ENCODE measurements around the gene CROCC. TPM values are rescaled to one million over a fixed set of nuclear protein-coding genes. Genes with fewer than 3 reads are reported as not detected.
"Not testable (repeated sequence)": the region's sequence is repeated elsewhere in the genome, so short reads cannot be mapped to it uniquely, and the experiment has no call there.

Gene CROCC
- total and polyA plus RNA-seq, 2 donors from 2014 or later = 10.6 to 30.5 TPM

DNA sequence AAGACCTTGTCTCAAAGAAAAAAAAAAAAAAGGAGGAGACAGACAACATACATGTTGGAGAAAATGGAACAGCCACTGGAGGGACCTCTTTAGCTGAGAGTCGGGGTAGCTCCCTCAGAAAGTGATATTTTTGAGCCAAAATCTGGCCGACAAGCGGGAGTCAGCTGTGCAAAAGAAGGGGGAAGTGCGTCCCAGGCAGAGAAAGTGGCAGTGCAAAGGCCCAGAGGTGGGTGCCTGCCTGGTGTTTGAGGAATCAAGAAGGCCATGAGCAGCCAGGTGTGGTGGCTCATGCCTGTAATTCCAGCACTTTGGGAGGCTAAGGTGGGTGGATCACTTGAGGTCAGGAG, 6.1 kb upstream of the CROCC start:
- peak in 2 of 5 donors; percentile 43 to 75 for DNase-seq

GRCh38 chr1:16916036-16916880, 5.5 kb upstream of the CROCC start:
- intact Hi-C loops (cut with DNase I); H3K36me3 ChIP-seq (ENCODE audit: control insufficient read depth in 2 of 3, insufficient read depth in 3 of 3, low read length in 3 of 3): not testable (repeated sequence)
- peaks cover 0 to 23% (median 14%) of the 10 kb centered on the region in 3 donors for H3K4me1 ChIP-seq (ENCODE audit: control insufficient read depth in 2 of 3, insufficient read depth in 2 of 3, low read depth in 1 of 3, low read length in 3 of 3)

More for the DNA sequence above, 6.1 kb upstream of the CROCC start:
- peaks cover 0 to 20% (median 14%) of the 10 kb centered on the region in 3 donors for H3K4me1 ChIP-seq (ENCODE audit: control insufficient read depth in 2 of 3, insufficient read depth in 2 of 3, low read depth in 1 of 3, low read length in 3 of 3)
- no peak overlapping the region for H3K9ac ChIP-seq (ENCODE audit: low read length in 3 of 3)
- TF ChIP-seq, protein P1, sequence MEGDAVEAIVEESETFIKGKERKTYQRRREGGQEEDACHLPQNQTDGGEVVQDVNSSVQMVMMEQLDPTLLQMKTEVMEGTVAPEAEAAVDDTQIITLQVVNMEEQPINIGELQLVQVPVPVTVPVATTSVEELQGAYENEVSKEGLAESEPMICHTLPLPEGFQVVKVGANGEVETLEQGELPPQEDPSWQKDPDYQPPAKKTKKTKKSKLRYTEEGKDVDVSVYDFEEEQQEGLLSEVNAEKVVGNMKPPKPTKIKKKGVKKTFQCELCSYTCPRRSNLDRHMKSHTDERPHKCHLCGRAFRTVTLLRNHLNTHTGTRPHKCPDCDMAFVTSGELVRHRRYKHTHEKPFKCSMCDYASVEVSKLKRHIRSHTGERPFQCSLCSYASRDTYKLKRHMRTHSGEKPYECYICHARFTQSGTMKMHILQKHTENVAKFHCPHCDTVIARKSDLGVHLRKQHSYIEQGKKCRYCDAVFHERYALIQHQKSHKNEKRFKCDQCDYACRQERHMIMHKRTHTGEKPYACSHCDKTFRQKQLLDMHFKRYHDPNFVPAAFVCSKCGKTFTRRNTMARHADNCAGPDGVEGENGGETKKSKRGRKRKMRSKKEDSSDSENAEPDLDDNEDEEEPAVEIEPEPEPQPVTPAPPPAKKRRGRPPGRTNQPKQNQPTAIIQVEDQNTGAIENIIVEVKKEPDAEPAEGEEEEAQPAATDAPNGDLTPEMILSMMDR (IDR thresholded peaks at IDR 0.05; ENCODE audit: borderline replicate concordance, extremely low read depth, insufficient read depth) = no peak
- H3K4me3 ChIP-seq (ENCODE audit: low read length in 3 of 3) = no peak overlapping the region
- intact Hi-C loops (cut with DNase I) = no loop called here
- H3K27ac ChIP-seq (ENCODE audit: low read depth in 2 of 2, low read length in 2 of 2) = no peak overlapping the region
- H3K9me3 ChIP-seq (ENCODE audit: control insufficient read depth in 2 of 3, insufficient read depth in 1 of 3, low read length in 3 of 3) = no peaks in the 10 kb centered on the region
- no peaks in the 10 kb centered on the region for H3K36me3 ChIP-seq (ENCODE audit: control insufficient read depth in 2 of 3, insufficient read depth in 3 of 3, low read length in 3 of 3)
- H3K27me3 ChIP-seq (ENCODE audit: control insufficient read depth, insufficient read depth, low read length) = no peaks in the 10 kb centered on the region
- FAIRE-seq = no peak

GRCh38 chr1:16918371-16918770, 3.4 kb upstream of the CROCC start:
- Histone ChIP-seq H3K27me3 (ENCODE audit: control insufficient read depth, insufficient read depth, low read length) (no peaks in the 10 kb centered on the region), H3K27ac (ENCODE audit: low read depth in 2 of 2, low read length in 2 of 2) (no peak overlapping the region), H3K4me1 (ENCODE audit: control insufficient read depth in 2 of 3, insufficient read depth in 2 of 3, low read depth in 1 of 3, low read length in 3 of 3) (peaks cover 0 to 18% (median 3%) of the 10 kb centered on the region in 3 donors), H3K36me3 (ENCODE audit: control insufficient read depth in 2 of 3, insufficient read depth in 3 of 3, low read length in 3 of 3) (no peaks in the 10 kb centered on the region), H3K9me3 (ENCODE audit: control insufficient read depth in 2 of 3, insufficient read depth in 1 of 3, low read length in 3 of 3) (no peaks in the 10 kb centered on the region), H3K9ac (ENCODE audit: low read length in 3 of 3) (no peak overlapping the region), H3K4me3 (ENCODE audit: low read length in 3 of 3) (no peak overlapping the region)
- intact Hi-C loops (cut with DNase I) = no loop called here
- DNase-seq (peak in 1 of 5 donors; percentile 50), FAIRE-seq (no peak)
- TF ChIP-seq, protein P1 (IDR thresholded peaks at IDR 0.05; ENCODE audit: borderline replicate concordance, extremely low read depth, insufficient read depth) = no peak

More at GRCh38 chr1:16916036-16916880, 5.5 kb upstream of the CROCC start:
- not testable (repeated sequence) for FAIRE-seq; H3K9me3 ChIP-seq (ENCODE audit: control insufficient read depth in 2 of 3, insufficient read depth in 1 of 3, low read length in 3 of 3); H3K9ac ChIP-seq (ENCODE audit: low read length in 3 of 3); H3K27me3 ChIP-seq (ENCODE audit: control insufficient read depth, insufficient read depth, low read length); H3K27ac ChIP-seq (ENCODE audit: low read depth in 2 of 2, low read length in 2 of 2); H3K4me3 ChIP-seq (ENCODE audit: low read length in 3 of 3)
- DNase-seq = peak in 1 of 5 donors; percentile 55

DNA sequence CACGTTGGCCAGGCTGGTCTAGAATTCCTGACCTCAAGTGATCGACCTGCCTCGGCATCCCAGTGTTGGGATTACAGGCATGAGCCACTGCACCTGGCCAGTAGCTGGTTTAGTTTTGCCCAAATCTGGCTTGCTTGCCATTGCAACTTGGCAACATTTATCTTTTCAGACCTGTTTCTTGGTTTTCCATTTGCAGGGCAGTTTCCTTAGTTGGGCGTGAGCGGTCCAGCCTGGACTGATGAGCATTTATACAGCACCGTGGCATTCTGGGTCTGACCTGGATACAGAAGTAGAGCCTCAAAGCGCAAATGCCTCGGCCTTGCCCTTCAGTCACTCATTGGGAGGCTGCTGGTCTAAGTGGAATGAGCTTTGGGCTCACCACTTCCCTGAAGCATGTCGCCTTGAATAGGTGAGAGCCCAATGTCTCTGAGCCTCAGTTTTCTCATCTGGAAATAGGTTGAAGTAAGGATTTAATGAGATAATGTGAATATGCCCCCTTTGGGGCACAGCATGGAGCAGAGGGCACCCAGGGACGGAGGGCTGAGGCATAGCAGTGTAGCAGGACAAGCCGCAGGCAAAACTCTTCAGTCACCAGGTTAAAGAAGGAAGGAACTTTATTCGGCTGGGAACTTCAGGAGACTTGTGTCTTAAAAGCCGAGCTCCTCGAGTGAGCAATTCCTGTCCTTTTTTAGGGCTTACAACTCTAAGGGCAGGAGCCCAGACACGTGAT, 2.6 kb upstream of the CROCC start:
- H3K4me3 ChIP-seq (ENCODE audit: low read length in 3 of 3); H3K9ac ChIP-seq (ENCODE audit: low read length in 3 of 3); FAIRE-seq; H3K36me3 ChIP-seq (ENCODE audit: control insufficient read depth in 2 of 3, insufficient read depth in 3 of 3, low read length in 3 of 3); H3K27ac ChIP-seq (ENCODE audit: low read depth in 2 of 2, low read length in 2 of 2); H3K9me3 ChIP-seq (ENCODE audit: control insufficient read depth in 2 of 3, insufficient read depth in 1 of 3, low read length in 3 of 3); H3K27me3 ChIP-seq (ENCODE audit: control insufficient read depth, insufficient read depth, low read length); intact Hi-C loops (cut with DNase I): not testable (repeated sequence)
- H3K4me1 ChIP-seq (ENCODE audit: control insufficient read depth in 2 of 3, insufficient read depth in 2 of 3, low read depth in 1 of 3, low read length in 3 of 3) = peaks cover 0 to 14% (median 0%) of the 10 kb centered on the region in 3 donors
- peak in 1 of 5 donors; percentile 63 for DNase-seq

All from kidney (tissue), 14 donors.